ENCODE measurements around the gene STXBP6.
"Not testable (repeated sequence)": the region's sequence is repeated elsewhere in the genome, so short reads cannot be mapped to it uniquely, and the experiment has no call there.

Gene STXBP6

GRCh38 chr14:24982472-24983155 is 67.3 kb downstream of the STXBP6 start:
- DNase-seq = no peak

- no peak for DNase-seq
These were observed 70.2 kb downstream of the STXBP6 start for GRCh38 chr14:24979725-24980239.

GRCh38 chr14:24978862-24979724 is 70.9 kb downstream of the STXBP6 start:
- no peak for DNase-seq

- no peak for DNase-seq
These were observed 73.3 kb downstream of the STXBP6 start for GRCh38 chr14:24976602-24977001.

GRCh38 chr14:24975393-24975792 is 74.6 kb downstream of the STXBP6 start:
- DNase-seq = no peak

- DNase-seq = no peak
These were observed 75.2 kb downstream of the STXBP6 start for GRCh38 chr14:24974591-24975374.

- DNase-seq = no peak
These were observed 77.1 kb downstream of the STXBP6 start for GRCh38 chr14:24972844-24973243.

- DNase-seq = no peak
These were observed 78.7 kb downstream of the STXBP6 start for GRCh38 chr14:24971255-24971654.

GRCh38 chr14:24966579-24966964 is 83.4 kb downstream of the STXBP6 start:
- DNase-seq = no peak

GRCh38 chr14:24965934-24966578 is 83.9 kb downstream of the STXBP6 start:
- DNase-seq = no peak

GRCh38 chr14:24965578-24965933 is 84.4 kb downstream of the STXBP6 start:
- no peak for DNase-seq

- DNase-seq = no peak
These were observed 85.4 kb downstream of the STXBP6 start for GRCh38 chr14:24964591-24964990.

GRCh38 chr14:24964048-24964447 is 85.9 kb downstream of the STXBP6 start:
- DNase-seq = no peak

- DNase-seq = not testable (repeated sequence)
These were observed 87.8 kb downstream of the STXBP6 start for GRCh38 chr14:24962118-24962517.

GRCh38 chr14:24960816-24961215 is 89.1 kb downstream of the STXBP6 start:
- no peak for DNase-seq

GRCh38 chr14:24959791-24960331 is 90.1 kb downstream of the STXBP6 start:
- no peak for DNase-seq

GRCh38 chr14:24958271-24958670 is 91.7 kb downstream of the STXBP6 start:
- no peak for DNase-seq

- DNase-seq = no peak
These were observed 92.1 kb downstream of the STXBP6 start for GRCh38 chr14:24957814-24958213.

GRCh38 chr14:24956104-24956503 is 93.8 kb downstream of the STXBP6 start:
- DNase-seq = no peak

GRCh38 chr14:24954700-24955037 is 95.3 kb downstream of the STXBP6 start:
- no peak for DNase-seq

- no peak for DNase-seq
These were observed 95.8 kb downstream of the STXBP6 start for GRCh38 chr14:24954037-24954699.

Data from activated T-cell treated with anti-CD3 and anti-CD28 coated beads, Interleukin-2, amount 50 U/mL, for 48 hours (primary cell).